Measurements from ENCODE around the gene BEND6. TPM values are rescaled to one million over a fixed set of nuclear protein-coding genes. Genes with fewer than 3 reads are reported as not detected.

Gene BEND6
- total and polyA plus RNA-seq, 2 donors (not counting 3 experiments of a cell fraction or from before 2014, with no cell fraction given) = 0.15 to 0.66 TPM

DNA sequence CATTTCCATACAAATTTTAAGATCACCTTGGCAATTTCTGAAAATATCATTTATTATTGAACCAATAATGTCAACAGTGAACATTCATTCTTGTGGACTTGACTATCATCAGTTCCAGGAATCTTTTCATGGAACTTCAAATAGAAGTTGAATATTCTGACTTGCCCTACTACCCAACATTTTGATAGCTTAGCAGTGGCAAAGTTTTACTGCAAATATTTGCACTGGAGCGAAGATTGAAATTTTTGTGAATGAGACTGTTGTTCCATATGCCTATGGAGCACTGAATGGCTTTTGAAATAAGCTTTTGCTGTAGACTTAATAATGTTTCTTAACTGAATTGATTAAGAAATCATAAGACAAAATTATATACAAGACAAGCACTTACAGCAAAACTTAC, 23.6 kb downstream of the BEND6 start:
- no peak overlapping the region for H2AFZ ChIP-seq (ENCODE audit: low read depth, low read length)
- H3K9me1 ChIP-seq (replicated peaks; ENCODE audit: control insufficient read depth, extremely low read depth, insufficient read depth, low read length) = no peaks in the 10 kb centered on the region
- POLR2A ChIA-PET = no interaction called here
- H3K36me3 ChIP-seq (ENCODE audit: control insufficient read depth in 2 of 2, extremely low read depth in 1 of 2, insufficient read depth in 2 of 2, low read length in 2 of 2) = no peaks in the 10 kb centered on the region
- no peaks in the 10 kb centered on the region for H3K79me2 ChIP-seq (ENCODE audit: control insufficient read depth, insufficient read depth, low read length)
- H4K20me1 ChIP-seq (replicated peaks; ENCODE audit: control insufficient read depth, extremely low read depth, insufficient read depth, low read length) = no peaks in the 10 kb centered on the region
- intact Hi-C loops (cut with micrococcal nuclease) (no loop called here), dilution Hi-C loops (cut with MboI; ENCODE audit: extremely low pct_ligation_motif_present, low sequenced_read_pairs) (no loop called here)
- H3K9ac ChIP-seq (replicated peaks; ENCODE audit: extremely low read depth, insufficient read depth, low read length) = no peak overlapping the region
- FAIRE-seq (no peak), DNase-seq (ENCODE audit: low read depth, low spot score) (no peak)
- no peak overlapping the region for H3K4me2 ChIP-seq (ENCODE audit: insufficient read depth, low read length)
- no peaks in the 10 kb centered on the region for H3K27me3 ChIP-seq (ENCODE audit: control insufficient read depth in 2 of 2, insufficient read depth in 2 of 2, low read length in 2 of 2)
- H3K4me3 ChIP-seq (replicated peaks in 1 of 3; ENCODE audit: insufficient read depth in 1 of 3, low read depth in 1 of 3, low read length in 3 of 3) = no peak overlapping the region
- CTCF ChIA-PET = interaction anchor here (1.5 kb wide), 1 partner anchor 14 kb away, joined by 3 read pairs; no protein-coding TSS in a partner anchor
- no peak overlapping the region for H3K27ac ChIP-seq (ENCODE audit: insufficient read depth, low read depth, low read length)
- H3K4me1 ChIP-seq (ENCODE audit: control insufficient read depth, extremely low read depth, insufficient read depth, low read length) = no peaks in the 10 kb centered on the region
- no TSS peak for BruUV-seq (replicated peaks)
- TF ChIP-seq FOS (IDR thresholded peaks at IDR 0.05; ENCODE audit: borderline replicate concordance, insufficient read depth, low read length) = no peak
- TF ChIP-seq POLR2AphosphoS5 (IDR thresholded peaks at IDR 0.05; ENCODE audit: insufficient read depth, low read depth, low read length) = no peak
- TF ChIP-seq GATA2 (IDR thresholded peaks at IDR 0.05; ENCODE audit: insufficient read depth, insufficient read length, low read depth, low read length) = no peak
- TF ChIP-seq MYC (IDR thresholded peaks at IDR 0.05; ENCODE audit: low read depth, low read length) = no peak
- TF ChIP-seq EZH2 (IDR thresholded peaks at IDR 0.05; ENCODE audit: borderline replicate concordance, low read depth, low read length, severe bottlenecking) = no peak
- TF ChIP-seq JUN (IDR thresholded peaks at IDR 0.05; ENCODE audit: borderline replicate concordance, insufficient read depth, insufficient read length, low read depth) = no peak
- TF ChIP-seq POLR2A (IDR thresholded peaks at IDR 0.05; ENCODE audit: low read depth, low read length) = no peak
- TF ChIP-seq, protein P1, sequence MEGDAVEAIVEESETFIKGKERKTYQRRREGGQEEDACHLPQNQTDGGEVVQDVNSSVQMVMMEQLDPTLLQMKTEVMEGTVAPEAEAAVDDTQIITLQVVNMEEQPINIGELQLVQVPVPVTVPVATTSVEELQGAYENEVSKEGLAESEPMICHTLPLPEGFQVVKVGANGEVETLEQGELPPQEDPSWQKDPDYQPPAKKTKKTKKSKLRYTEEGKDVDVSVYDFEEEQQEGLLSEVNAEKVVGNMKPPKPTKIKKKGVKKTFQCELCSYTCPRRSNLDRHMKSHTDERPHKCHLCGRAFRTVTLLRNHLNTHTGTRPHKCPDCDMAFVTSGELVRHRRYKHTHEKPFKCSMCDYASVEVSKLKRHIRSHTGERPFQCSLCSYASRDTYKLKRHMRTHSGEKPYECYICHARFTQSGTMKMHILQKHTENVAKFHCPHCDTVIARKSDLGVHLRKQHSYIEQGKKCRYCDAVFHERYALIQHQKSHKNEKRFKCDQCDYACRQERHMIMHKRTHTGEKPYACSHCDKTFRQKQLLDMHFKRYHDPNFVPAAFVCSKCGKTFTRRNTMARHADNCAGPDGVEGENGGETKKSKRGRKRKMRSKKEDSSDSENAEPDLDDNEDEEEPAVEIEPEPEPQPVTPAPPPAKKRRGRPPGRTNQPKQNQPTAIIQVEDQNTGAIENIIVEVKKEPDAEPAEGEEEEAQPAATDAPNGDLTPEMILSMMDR (IDR thresholded peaks at IDR 0.05; ENCODE audit: extremely low read depth in 1 of 2, insufficient read depth in 1 of 2, low read depth in 1 of 2, low read length in 2 of 2) = no peak
- TF ChIP-seq, protein P2, sequence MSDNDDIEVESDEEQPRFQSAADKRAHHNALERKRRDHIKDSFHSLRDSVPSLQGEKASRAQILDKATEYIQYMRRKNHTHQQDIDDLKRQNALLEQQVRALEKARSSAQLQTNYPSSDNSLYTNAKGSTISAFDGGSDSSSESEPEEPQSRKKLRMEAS (IDR thresholded peaks at IDR 0.05; ENCODE audit: insufficient read depth, insufficient read length) = no peak
- H3K9me3 ChIP-seq (replicated peaks; ENCODE audit: control insufficient read depth, insufficient read depth, low read length) = no peaks in the 10 kb centered on the region

All from endothelial cell of umbilical vein (primary cell).